Smooth muscle cell (in vitro differentiated cells): ENCODE measurements around the gene ST6GALNAC1. TPM values are rescaled to one million over a fixed set of nuclear protein-coding genes. Genes with fewer than 3 reads are reported as not detected.

ENCODE experiments used
- DNase-seq: peaks from one replicate; lab custom pipeline; 2025; ENCODE audit not compliant: unreplicated experiment; lab: John Stamatoyannopoulos, UW
- H2AFZ ChIP-seq: fragments of 200-600 bp; sonication (generic); 2 replicates; pipeline ENCODE4 v1.6.0; 2016; ENCODE audit warnings: antibody characterized with exemption, low read depth, mild to moderate bottlenecking
- H3F3A ChIP-seq: fragments of 200-600 bp; sonication (generic); 2 replicates; pipeline ENCODE4 v1.6.0; 2017; ENCODE audit warnings: antibody characterized with exemption, low read depth
- H3K27ac ChIP-seq: fragments of 200-600 bp; sonication (generic); 2 replicates; pipeline ENCODE4 v1.5.1; 2016; ENCODE audit warnings: low read depth, mild to moderate bottlenecking
- H3K27me3 ChIP-seq: fragments of 200-600 bp; sonication (generic); 2 replicates; pipeline ENCODE4 v1.6.1; 2016; ENCODE audit warnings: low read depth, mild to moderate bottlenecking
- H3K36me3 ChIP-seq: fragments of 200-600 bp; sonication (generic); 2 replicates; pipeline ENCODE4 v1.5.1; 2016; ENCODE audit warnings: low read depth
- H3K4me1 ChIP-seq: fragments of 200-600 bp; sonication (generic); 2 replicates; pipeline ENCODE4 v1.5.1; 2016; ENCODE audit warnings: low read depth
- H3K4me2 ChIP-seq: fragments of 200-600 bp; sonication (generic); 2 replicates; pipeline ENCODE4 v1.6.0; 2016; ENCODE audit warnings: mild to moderate bottlenecking
- H3K4me3 ChIP-seq: fragments of 200-600 bp; sonication (generic); 2 replicates; pipeline ENCODE4 v1.5.1; 2016; ENCODE audit warnings: mild to moderate bottlenecking
- H3K79me2 ChIP-seq: fragments of 200-600 bp; sonication (generic); 2 replicates; pipeline ENCODE4 v1.6.0; 2016; ENCODE audit warnings: low read depth, mild to moderate bottlenecking
- H3K9ac ChIP-seq: fragments of 200-600 bp; sonication (generic); 2 replicates; pipeline ENCODE4 v1.6.0; 2016; ENCODE audit warnings: low read depth
- H3K9me3 ChIP-seq: fragments of 200-600 bp; sonication (generic); replicated peaks from 2 replicates; pipeline ENCODE4 v1.5.1; 2016; ENCODE audit warnings: low read depth
- H4K20me1 ChIP-seq: fragments of 200-600 bp; sonication (generic); 2 replicates; pipeline ENCODE4 v1.6.0; 2016; ENCODE audit warnings: low read depth
- WGBS: methylation state at CpG from one replicate; pipeline ENCODE4 v1.1.7; 2016; ENCODE audit warnings: low lambda C conversion rate; 5-methylcytosine and 5-hydroxymethylcytosine counted together
- polyA plus RNA-seq: library from polyadenylated mRNA; unstranded; fragments of >200 nt; fragmentation: Nextera tagmentation; extraction: Ambion mirVana; gene quantifications from 2 replicates; pipeline ENCODE4 v1.2.1, GENCODE V29; 2016
- total RNA-seq: library from RNA; depleted of rRNA; stranded (reverse); fragments of >200 nt; gene quantifications from 2 replicates; pipeline ENCODE4 v1.2.3, GENCODE V29; 2014
- TF ChIP-seq, protein P1 (sequence below): fragments of 200-600 bp; sonication (generic); IDR thresholded peaks from 2 replicates; pipeline ENCODE4 v1.5.1; 2017; ENCODE audit warnings: borderline replicate concordance, mild to moderate bottlenecking, antibody characterized with exemption; ENCODE audit not compliant: insufficient read depth, poor library complexity, severe bottlenecking

Gene ST6GALNAC1
- total and polyA plus RNA-seq, 2 experiments from 2014 or later, result not detected

DNA sequence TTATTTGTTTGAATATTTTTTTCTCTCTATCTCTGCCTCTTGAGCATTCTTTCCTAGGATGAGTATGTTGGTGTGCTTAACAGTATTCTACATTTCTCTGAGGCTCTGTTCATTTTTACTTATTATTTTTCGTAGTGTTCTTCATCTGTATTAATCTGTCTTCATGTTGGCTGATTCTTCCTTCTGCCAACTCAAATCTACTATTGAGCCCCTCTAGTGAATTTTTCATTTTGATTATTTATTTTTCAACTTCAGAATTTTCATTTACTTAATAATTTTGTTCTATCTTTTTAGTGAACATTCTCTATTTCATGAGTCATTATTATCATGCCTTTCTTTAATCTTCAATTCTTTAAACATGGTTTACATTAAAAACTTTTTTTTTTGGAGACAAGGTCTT lies 3.2 kb upstream of the ST6GALNAC1 start:
- 63% methylated on average over 1 of the region's 1 CpG for WGBS
- Histone ChIP-seq H3K79me2 (no peaks in the 10 kb centered on the region), H4K20me1 (no peaks in the 10 kb centered on the region), H3K27me3 (no peaks in the 10 kb centered on the region), H2AFZ (no peak overlapping the region), H3F3A (no peaks in the 10 kb centered on the region), H3K9me3 (peaks cover 1% of the 10 kb centered on the region), H3K27ac (no peak overlapping the region), H3K9ac (no peak overlapping the region), H3K36me3 (no peaks in the 10 kb centered on the region), H3K4me3 (no peak overlapping the region), H3K4me2 (no peak overlapping the region), H3K4me1 (no peaks in the 10 kb centered on the region)
- TF ChIP-seq, protein P1, sequence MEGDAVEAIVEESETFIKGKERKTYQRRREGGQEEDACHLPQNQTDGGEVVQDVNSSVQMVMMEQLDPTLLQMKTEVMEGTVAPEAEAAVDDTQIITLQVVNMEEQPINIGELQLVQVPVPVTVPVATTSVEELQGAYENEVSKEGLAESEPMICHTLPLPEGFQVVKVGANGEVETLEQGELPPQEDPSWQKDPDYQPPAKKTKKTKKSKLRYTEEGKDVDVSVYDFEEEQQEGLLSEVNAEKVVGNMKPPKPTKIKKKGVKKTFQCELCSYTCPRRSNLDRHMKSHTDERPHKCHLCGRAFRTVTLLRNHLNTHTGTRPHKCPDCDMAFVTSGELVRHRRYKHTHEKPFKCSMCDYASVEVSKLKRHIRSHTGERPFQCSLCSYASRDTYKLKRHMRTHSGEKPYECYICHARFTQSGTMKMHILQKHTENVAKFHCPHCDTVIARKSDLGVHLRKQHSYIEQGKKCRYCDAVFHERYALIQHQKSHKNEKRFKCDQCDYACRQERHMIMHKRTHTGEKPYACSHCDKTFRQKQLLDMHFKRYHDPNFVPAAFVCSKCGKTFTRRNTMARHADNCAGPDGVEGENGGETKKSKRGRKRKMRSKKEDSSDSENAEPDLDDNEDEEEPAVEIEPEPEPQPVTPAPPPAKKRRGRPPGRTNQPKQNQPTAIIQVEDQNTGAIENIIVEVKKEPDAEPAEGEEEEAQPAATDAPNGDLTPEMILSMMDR, result no peak
- no peak for DNase-seq

- TF ChIP-seq, protein P1, result no peak
- DNase-seq, result no peak
- no peaks in the 10 kb centered on the region for H3K9me3 ChIP-seq
- no peaks in the 10 kb centered on the region for H3K36me3 ChIP-seq
- no peak overlapping the region for H3K4me3 ChIP-seq
- no peak overlapping the region for H3K4me2 ChIP-seq
- no peaks in the 10 kb centered on the region for H3F3A ChIP-seq
- no peaks in the 10 kb centered on the region for H3K4me1 ChIP-seq
- no peak overlapping the region for H3K9ac ChIP-seq
- H2AFZ ChIP-seq, result no peak overlapping the region
- WGBS, result 97% methylated on average over 5 of the region's 5 CpGs
- no peak overlapping the region for H3K27ac ChIP-seq
- no peaks in the 10 kb centered on the region for H3K27me3 ChIP-seq
- H4K20me1 ChIP-seq, result no peaks in the 10 kb centered on the region
- H3K79me2 ChIP-seq, result no peaks in the 10 kb centered on the region
Observed at GRCh38 chr17:76645481-76645880, 1.9 kb upstream of the ST6GALNAC1 start.

DNA sequence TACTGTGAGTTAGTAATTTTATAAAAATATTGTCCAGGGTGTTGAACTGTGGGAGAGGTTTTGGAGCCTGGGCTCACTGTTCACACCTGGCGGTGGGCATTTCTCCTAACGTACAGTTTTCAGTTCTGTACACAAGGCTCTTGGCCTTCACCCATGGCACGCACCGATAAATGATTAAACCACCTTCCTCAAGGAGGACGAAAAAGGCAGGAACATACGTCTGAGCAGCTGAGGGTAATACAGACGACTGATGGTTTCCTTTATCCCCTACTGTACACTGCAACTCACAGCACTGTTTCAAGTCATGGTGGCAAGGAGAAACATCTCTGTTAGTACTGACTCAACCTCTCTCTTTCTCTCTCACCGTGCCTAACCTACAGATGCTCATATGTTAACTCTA lies 1.4 kb upstream of the ST6GALNAC1 start:
- H3K27ac ChIP-seq, result no peak overlapping the region

GRCh38 chr17:76642994-76643393 lies 563 bp downstream of the ST6GALNAC1 start:
- no peaks in the 10 kb centered on the region for H3K27me3 ChIP-seq
- WGBS, result 85% methylated on average over 6 of the region's 6 CpGs
- TF ChIP-seq, protein P1, result no peak
- no peaks in the 10 kb centered on the region for H3K79me2 ChIP-seq
- no peak for DNase-seq
- no peak overlapping the region for H2AFZ ChIP-seq
- H3K4me3 ChIP-seq, result no peak overlapping the region
- no peaks in the 10 kb centered on the region for H3K4me1 ChIP-seq
- no peaks in the 10 kb centered on the region for H4K20me1 ChIP-seq
- H3K36me3 ChIP-seq, result no peaks in the 10 kb centered on the region
- H3K9me3 ChIP-seq, result no peaks in the 10 kb centered on the region
- no peak overlapping the region for H3K27ac ChIP-seq
- no peak overlapping the region for H3K4me2 ChIP-seq
- no peaks in the 10 kb centered on the region for H3F3A ChIP-seq
- no peak overlapping the region for H3K9ac ChIP-seq

More for the DNA sequence above, 1.4 kb upstream of the ST6GALNAC1 start:
- TF ChIP-seq, protein P1, result no peak
- no peak overlapping the region for H3K4me3 ChIP-seq
- H3K4me2 ChIP-seq, result no peak overlapping the region
- no peaks in the 10 kb centered on the region for H4K20me1 ChIP-seq
- no peak overlapping the region for H3K9ac ChIP-seq
- H3K36me3 ChIP-seq, result no peaks in the 10 kb centered on the region
- no peaks in the 10 kb centered on the region for H3K9me3 ChIP-seq
- no peaks in the 10 kb centered on the region for H3K27me3 ChIP-seq
- H2AFZ ChIP-seq, result no peak overlapping the region
- no peaks in the 10 kb centered on the region for H3F3A ChIP-seq
- DNase-seq, result no peak
- WGBS, result 91% methylated on average over 8 of the region's 8 CpGs
- no peaks in the 10 kb centered on the region for H3K4me1 ChIP-seq
- no peaks in the 10 kb centered on the region for H3K79me2 ChIP-seq
